ENCODE data around the gene SELENOS. TPM values are rescaled to one million over a fixed set of nuclear protein-coding genes. Genes with fewer than 3 reads are reported as not detected.

Gene SELENOS
- total RNA-seq, 1 donor from 2014 or later: 24.5 TPM

DNA sequence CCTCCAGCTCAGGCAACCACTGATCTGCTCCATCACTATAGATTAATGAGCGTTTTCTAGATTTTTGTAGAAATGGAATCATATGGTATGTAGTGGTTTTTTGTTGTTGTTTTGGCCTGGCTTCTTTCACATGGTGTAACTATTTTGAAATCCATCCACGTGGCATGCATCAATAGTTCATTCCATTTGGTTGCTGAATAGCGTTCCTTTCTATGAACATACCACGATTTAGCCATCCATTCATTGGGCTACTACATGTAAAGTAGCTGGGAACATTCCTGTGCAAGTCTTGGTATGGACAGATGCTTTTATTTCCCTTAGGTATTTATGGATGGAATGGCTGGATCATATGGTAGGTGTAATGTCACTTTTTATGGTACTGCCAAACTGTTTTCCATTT is 14.7 kb downstream of the SELENOS start:
- Mint-ChIP-seq H3K36me3 (ENCODE audit: low read depth) (no peaks in the 10 kb centered on the region), H3K27ac (no peak overlapping the region), H3K27me3 (peaks cover 7% of the 10 kb centered on the region), H3K9me3 (no peaks in the 10 kb centered on the region), H3K4me1 (peaks cover 4% of the 10 kb centered on the region), H3K4me3 (no peak overlapping the region)
- intact Hi-C loops (cut with micrococcal nuclease): no loop called here
- POLR2A ChIA-PET: no interaction called here
- ATAC-seq (ENCODE audit: low read depth) (no peak), DNase-seq (no peak)
- TF ChIP-seq, protein P1, sequence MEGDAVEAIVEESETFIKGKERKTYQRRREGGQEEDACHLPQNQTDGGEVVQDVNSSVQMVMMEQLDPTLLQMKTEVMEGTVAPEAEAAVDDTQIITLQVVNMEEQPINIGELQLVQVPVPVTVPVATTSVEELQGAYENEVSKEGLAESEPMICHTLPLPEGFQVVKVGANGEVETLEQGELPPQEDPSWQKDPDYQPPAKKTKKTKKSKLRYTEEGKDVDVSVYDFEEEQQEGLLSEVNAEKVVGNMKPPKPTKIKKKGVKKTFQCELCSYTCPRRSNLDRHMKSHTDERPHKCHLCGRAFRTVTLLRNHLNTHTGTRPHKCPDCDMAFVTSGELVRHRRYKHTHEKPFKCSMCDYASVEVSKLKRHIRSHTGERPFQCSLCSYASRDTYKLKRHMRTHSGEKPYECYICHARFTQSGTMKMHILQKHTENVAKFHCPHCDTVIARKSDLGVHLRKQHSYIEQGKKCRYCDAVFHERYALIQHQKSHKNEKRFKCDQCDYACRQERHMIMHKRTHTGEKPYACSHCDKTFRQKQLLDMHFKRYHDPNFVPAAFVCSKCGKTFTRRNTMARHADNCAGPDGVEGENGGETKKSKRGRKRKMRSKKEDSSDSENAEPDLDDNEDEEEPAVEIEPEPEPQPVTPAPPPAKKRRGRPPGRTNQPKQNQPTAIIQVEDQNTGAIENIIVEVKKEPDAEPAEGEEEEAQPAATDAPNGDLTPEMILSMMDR (IDR thresholded peaks at IDR 0.05): no peak
- CTCF ChIA-PET: interaction anchor here (1.3 kb wide), 1 partner anchor 174 kb away, joined by 3 read pairs; no protein-coding TSS in a partner anchor

DNA sequence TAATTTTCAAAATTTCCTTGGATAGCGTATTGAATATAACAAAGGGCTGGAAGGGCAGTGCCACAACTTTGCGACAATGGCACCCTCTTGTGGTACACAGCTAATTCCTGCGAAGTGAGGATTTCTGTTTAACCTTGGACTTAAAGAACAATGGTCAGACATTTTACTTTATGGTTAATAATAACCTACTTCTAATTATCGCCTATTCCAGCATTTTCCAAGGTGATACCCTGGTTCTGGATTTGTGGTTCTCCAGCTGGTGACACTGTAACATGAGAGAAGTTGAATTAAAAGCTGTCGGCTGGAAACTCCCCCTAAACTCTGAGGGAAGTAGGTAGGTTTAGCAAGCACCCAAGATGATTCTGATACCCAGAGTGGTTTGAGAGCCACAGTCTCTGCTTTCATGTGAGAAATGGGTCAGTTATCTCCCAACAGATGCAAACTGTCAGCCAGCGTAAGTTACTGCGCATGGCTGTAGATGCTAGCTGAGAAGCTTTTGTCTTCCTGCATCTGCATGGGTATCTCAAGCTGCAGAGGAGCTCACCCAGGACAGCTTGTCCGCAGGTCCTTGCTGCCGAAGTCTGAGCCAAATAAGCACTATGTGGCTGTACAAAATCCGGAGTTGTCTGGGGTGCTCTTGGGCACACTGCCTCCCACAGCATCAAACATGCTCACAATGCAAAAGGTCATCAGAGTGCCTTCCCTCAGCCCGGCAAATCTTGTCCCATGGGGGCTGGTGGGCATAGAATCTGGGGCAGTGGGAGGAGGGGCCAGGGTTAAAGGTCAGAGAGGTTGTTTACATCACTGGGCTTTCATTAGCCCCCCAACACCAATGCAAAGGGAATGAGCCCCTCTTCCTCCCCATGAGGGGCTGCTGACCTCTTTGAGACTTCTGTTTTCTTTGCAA is 18.8 kb downstream of the SELENOS start:
- DNase-seq: no peak
- POLR2A ChIA-PET: interaction anchor here (0.5 kb wide), 1 partner anchor 172 kb away, joined by 4 read pairs; no protein-coding TSS in a partner anchor
- H3K4me3 Mint-ChIP-seq: no peak overlapping the region
- TF ChIP-seq, protein P1 (IDR thresholded peaks at IDR 0.05): peak; percentile 46
- intact Hi-C loops (cut with micrococcal nuclease): loop anchor here (1.0 kb wide), 3 partner anchors 170 to 631 kb away; no protein-coding TSS in a partner anchor
- ATAC-seq (ENCODE audit: low read depth): peak; percentile 77
- H3K36me3 Mint-ChIP-seq (ENCODE audit: low read depth): no peaks in the 10 kb centered on the region
- H3K9me3 Mint-ChIP-seq: no peaks in the 10 kb centered on the region
- H3K27ac Mint-ChIP-seq: no peak overlapping the region
- CTCF ChIA-PET: interaction anchor here (0.7 to 4.2 kb wide), 20 partner anchors 9 to 339 kb away, joined by 3 to 65 read pairs (median 5); partner anchors contain the start of genes LRRK1 and SNRPA1
- peaks cover 4% of the 10 kb centered on the region for H3K4me1 Mint-ChIP-seq
- H3K27me3 Mint-ChIP-seq: peaks cover 7% of the 10 kb centered on the region

DNA sequence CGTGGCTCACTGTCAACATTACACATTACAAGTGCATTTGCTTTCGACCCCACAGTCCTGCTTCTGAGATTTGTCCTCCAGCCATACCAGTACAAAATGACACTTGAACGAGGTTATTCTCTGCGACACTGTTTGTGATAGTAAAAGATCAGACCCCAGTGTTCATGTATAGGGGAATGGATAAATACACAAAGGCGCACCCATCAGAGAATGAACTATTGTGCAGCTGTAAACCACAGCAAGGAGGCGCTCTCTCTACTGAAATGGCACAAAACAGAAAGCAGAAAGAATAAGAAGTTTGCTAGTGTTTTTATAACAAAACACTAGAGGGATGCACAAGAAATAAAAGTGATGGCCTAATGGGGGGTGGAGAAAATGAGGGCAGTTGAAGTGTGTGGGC is 20.5 kb downstream of the SELENOS start:
- Mint-ChIP-seq H3K9me3 (no peaks in the 10 kb centered on the region), H3K27ac (no peak overlapping the region), H3K4me3 (no peak overlapping the region), H3K4me1 (peaks cover 15% of the 10 kb centered on the region), H3K27me3 (peaks cover 7% of the 10 kb centered on the region), H3K36me3 (ENCODE audit: low read depth) (peaks cover 3% of the 10 kb centered on the region)
- intact Hi-C loops (cut with micrococcal nuclease): no loop called here
- ATAC-seq (ENCODE audit: low read depth) (no peak), DNase-seq (no peak)
- CTCF ChIA-PET: interaction anchor here (2.0 to 4.2 kb wide), 5 partner anchors 13 to 242 kb away, joined by 6 to 65 read pairs (median 19); no protein-coding TSS in a partner anchor
- POLR2A ChIA-PET: no interaction called here
- TF ChIP-seq, protein P1 (IDR thresholded peaks at IDR 0.05): no peak

DNA sequence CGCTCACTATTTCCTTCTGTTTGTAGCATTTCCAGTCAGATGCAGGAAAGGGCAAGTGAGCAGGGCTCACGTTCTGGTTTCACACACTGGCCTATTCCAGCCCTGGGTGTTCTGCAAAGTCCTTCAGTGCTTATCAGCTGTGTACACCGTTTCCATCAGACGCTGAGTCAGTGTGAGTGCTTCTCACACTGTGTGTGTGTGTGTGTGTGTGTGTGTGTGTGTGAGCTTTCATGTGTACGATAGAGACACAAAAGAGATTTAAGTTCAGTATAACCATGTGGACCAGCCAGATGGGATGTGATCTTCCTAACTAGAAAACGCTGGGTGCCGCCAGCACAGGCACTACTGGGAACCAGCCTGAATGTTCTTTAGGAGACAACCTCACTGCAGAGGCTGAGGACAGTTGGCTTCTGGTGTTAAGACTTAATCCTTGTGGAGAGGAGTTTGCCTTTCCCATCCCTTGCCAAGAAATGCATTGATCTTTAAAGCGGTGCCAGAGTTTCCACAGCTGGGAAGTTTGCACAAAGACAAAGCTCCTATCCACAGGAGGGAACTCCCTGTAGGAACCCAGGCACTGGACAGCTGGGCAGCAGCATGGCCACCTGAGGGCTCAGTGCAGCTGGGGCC is 21.6 kb downstream of the SELENOS start:
- no peaks in the 10 kb centered on the region for H3K9me3 Mint-ChIP-seq
- H3K27ac Mint-ChIP-seq: no peak overlapping the region
- DNase-seq (no peak), ATAC-seq (ENCODE audit: low read depth) (no peak)
- TF ChIP-seq, protein P1 (IDR thresholded peaks at IDR 0.05): no peak
- H3K4me3 Mint-ChIP-seq: no peak overlapping the region
- H3K27me3 Mint-ChIP-seq: peaks cover 3% of the 10 kb centered on the region
- intact Hi-C loops (cut with micrococcal nuclease): no loop called here
- ChIA-PET POLR2A (no interaction called here), CTCF (interaction anchor here (0.7 to 4.2 kb wide), 7 partner anchors 34 to 240 kb away, joined by 3 to 19 read pairs (median 4); no protein-coding TSS in a partner anchor)
- H3K36me3 Mint-ChIP-seq (ENCODE audit: low read depth): peaks cover 4% of the 10 kb centered on the region
- H3K4me1 Mint-ChIP-seq: peaks cover 15% of the 10 kb centered on the region

DNA sequence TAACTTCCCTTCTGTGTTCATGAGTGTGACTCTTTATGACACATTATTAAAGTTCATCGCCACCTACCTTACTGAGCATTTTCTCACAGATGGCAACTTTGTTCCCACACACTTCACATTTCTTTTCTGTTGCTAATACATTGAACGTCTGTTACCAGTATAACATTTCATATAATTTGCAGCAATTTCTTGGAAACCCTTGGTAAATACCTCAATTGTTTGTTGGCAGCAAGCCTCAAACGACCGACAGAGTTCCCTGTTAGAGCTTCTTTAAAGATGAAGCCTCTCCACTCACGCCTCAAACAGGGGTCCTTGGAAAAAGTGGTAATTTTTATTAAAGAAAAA is 22.3 kb downstream of the SELENOS start:
- H3K4me3 Mint-ChIP-seq: no peak overlapping the region
- H3K36me3 Mint-ChIP-seq (ENCODE audit: low read depth): peaks cover 4% of the 10 kb centered on the region
- no peak overlapping the region for H3K27ac Mint-ChIP-seq
- no peaks in the 10 kb centered on the region for H3K9me3 Mint-ChIP-seq
- peaks cover 2% of the 10 kb centered on the region for H3K27me3 Mint-ChIP-seq
- intact Hi-C loops (cut with micrococcal nuclease): no loop called here
- POLR2A ChIA-PET: interaction anchor here (0.6 kb wide), 1 partner anchor 239 kb away, joined by 3 read pairs; no protein-coding TSS in a partner anchor
- H3K4me1 Mint-ChIP-seq: peaks cover 22% of the 10 kb centered on the region
- DNase-seq (no peak), ATAC-seq (ENCODE audit: low read depth) (no peak)
- TF ChIP-seq, protein P1 (IDR thresholded peaks at IDR 0.05): no peak
- CTCF ChIA-PET: interaction anchor here (1.2 to 4.2 kb wide), 6 partner anchors 129 to 247 kb away, joined by 3 to 19 read pairs (median 4); no protein-coding TSS in a partner anchor
